ENCODE data around the gene KRTAP4-7. TPM values are rescaled to one million over a fixed set of nuclear protein-coding genes. Genes with fewer than 3 reads are reported as not detected.

The KRTAP4-7 gene
- total and polyA plus RNA-seq, 2 of the 4 experiments (the other 2 are of a cell fraction), result not detected

- Histone ChIP-seq H3K56ac (ENCODE audit: extremely low read depth, insufficient read depth, low read length) (no peak overlapping the region), H3K36me3 (ENCODE audit: control insufficient read depth, insufficient read depth, low read length) (no peaks in the 10 kb centered on the region), H3K9me1 (ENCODE audit: insufficient read depth, low read length) (no peaks in the 10 kb centered on the region; the same call in 1 of the 2 replicates), H3K4ac (ENCODE audit: low read depth, low read length) (no peak overlapping the region), H2AK9ac (replicated peaks; ENCODE audit: low read depth, low read length, poor library complexity) (no peak overlapping the region), H3K23ac (ENCODE audit: low read depth, low read length) (no peak overlapping the region), H4K20me1 (ENCODE audit: insufficient read depth, low read length) (no peaks in the 10 kb centered on the region), H3K18ac (ENCODE audit: low read depth, low read length) (no peak overlapping the region), H3K9me3 (ENCODE audit: control insufficient read depth, insufficient read depth, low read length) (no peaks in the 10 kb centered on the region), H2AK5ac (ENCODE audit: low read depth, low read length) (no peak overlapping the region), H3K27ac (ENCODE audit: insufficient read depth, low read length) (no peak overlapping the region), H2BK20ac (ENCODE audit: low read depth, low read length) (no peak overlapping the region), H4K8ac (ENCODE audit: low read depth in 2 of 2, low read length in 2 of 2) (no peak overlapping the region; a peak in 1 of 4 replicates), H3K4me1 (ENCODE audit: control insufficient read depth, insufficient read depth, low read length) (no peaks in the 10 kb centered on the region), H3K9ac (ENCODE audit: low read depth, low read length) (no peak overlapping the region), H3K27me3 (ENCODE audit: control insufficient read depth, insufficient read depth, low read length) (no peaks in the 10 kb centered on the region), H3K79me1 (ENCODE audit: low read depth in 1 of 2, low read length in 2 of 2) (no peaks in the 10 kb centered on the region), H3K14ac (replicated peaks; ENCODE audit: low read depth, low read length) (no peak overlapping the region), H3K4me3 (ENCODE audit: insufficient read depth, low read depth, low read length) (no peak overlapping the region), H2BK15ac (ENCODE audit: low read depth, low read length) (no peak overlapping the region), H4K91ac (ENCODE audit: insufficient read depth, low read depth, low read length) (no peak overlapping the region), H2BK120ac (ENCODE audit: low read depth, low read length) (no peak overlapping the region), H2BK5ac (ENCODE audit: low read depth, low read length, poor library complexity, severe bottlenecking) (no peak overlapping the region), H4K5ac (ENCODE audit: low read depth, low read length) (no peak overlapping the region), H3K4me2 (ENCODE audit: low read depth, low read length) (no peak overlapping the region), H2AFZ (replicated peaks; ENCODE audit: low read length, poor library complexity) (no peak overlapping the region)
- BruUV-seq (replicated peaks), result no TSS peak
- ATAC-seq (ENCODE audit: low read depth), result no peak
- DNase-seq, result no peak
- intact Hi-C loops (cut with micrococcal nuclease) (no loop called here), in situ Hi-C loops (cut with MboI; ENCODE audit: low sequenced_read_pairs) (no loop called here), dilution Hi-C loops (cut with HindIII; ENCODE audit: low sequenced_read_pairs, unreplicated experiment) (no loop called here)
- TF ChIP-seq MAFK (IDR thresholded peaks at IDR 0.05; ENCODE audit: low read depth, low read length) (peak; percentile 67), CHD1 (IDR thresholded peaks at IDR 0.05; ENCODE audit: low read depth, low read length) (no peak)
- CTCF ChIA-PET, result interaction anchor here (0.6 kb wide), 1 partner anchor 263 kb away, joined by 3 read pairs; no protein-coding TSS in a partner anchor
- POLR2A ChIA-PET (ENCODE audit: unreplicated experiment), result no interaction called here
- no CpG with 5 or more reads among the region's 2 CpGs for WGBS, 2 experiments (ENCODE audit: extremely low coverage in 2 of 2, insufficient read length in 1 of 2)
These were observed 27.4 kb downstream of the KRTAP4-7 start for GRCh38 chr17:41111151-41111885.
